Left hindlimb (tissue), 1 donor: ENCODE data around the gene RCOR1.

ENCODE experiments used
- DNase-seq: peaks from one replicate; pipeline ENCODE4 v3.0.0-alpha.2; 2018

Gene RCOR1

DNA sequence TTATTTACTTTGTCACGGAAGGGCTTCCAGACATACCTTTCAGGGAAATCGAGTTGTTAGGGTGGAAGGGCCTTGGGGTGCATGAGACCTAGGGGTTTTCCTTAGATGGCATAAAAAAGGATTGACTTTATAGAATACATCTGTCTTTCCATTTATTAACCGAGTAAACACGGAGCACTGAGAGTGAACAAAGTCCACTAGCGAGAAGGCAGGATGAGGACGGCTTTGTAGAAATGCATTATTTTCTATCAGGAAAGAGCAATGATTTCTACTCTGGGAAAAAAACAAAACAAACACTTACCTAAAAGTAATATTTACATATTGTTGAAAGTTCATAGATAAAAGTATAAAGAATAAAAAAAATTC lies 91.8 kb downstream of the RCOR1 start:
- no peak for DNase-seq

DNA sequence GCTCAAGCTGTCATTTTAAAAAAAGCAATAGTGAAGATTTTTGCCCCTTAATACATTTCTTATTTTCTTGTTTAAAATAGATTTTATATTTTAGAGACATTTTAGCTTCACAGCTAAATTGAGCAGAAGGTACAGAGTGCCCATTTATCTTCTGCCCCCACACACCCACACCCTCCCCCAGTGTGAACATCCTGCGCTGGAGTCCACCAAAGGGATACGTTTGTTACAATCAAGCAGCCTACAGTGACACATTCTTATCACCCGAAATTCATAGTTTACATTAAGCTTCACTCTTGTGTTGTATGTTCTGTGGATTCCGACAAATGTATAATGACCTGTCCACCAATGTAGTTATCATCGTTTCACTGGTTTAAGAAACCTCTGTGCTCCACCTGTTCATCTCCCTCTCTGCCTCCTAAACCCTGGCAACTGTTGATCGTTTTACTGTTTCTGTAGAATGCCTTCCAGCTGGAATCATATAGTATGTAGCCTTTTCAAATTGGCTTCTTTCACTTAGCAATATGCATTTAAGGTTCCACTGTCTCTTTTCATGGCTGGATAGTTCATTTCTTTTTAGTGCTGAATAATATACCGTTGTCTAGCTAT lies 93.8 kb downstream of the RCOR1 start:
- no peak for DNase-seq

DNA sequence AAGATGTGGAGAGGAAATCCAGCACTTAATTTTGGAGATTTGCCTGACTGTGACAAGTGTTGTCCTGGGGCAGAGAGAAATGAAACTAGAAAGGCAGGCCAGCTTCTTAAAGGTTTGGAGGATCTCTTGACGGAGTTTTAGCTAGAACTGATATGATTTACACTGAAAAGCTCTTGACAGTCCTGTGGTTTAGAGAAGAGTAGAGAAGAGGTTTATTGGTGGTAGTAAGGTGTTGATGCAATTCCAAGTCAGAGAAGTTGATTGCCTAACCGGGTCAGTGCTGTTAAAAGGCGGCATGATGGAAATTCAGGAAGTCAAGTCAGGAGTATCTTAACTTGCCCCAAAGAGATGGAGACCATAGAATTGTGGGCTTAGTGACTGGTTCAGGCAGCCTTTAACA lies 95.8 kb downstream of the RCOR1 start:
- no peak for DNase-seq

- no peak for DNase-seq
Observed at GRCh38 chr14:102690509-102691286, 98.2 kb downstream of the RCOR1 start.

GRCh38 chr14:102691763-102692162 lies 99.3 kb downstream of the RCOR1 start:
- DNase-seq, result no peak

GRCh38 chr14:102692334-102692733 lies 99.9 kb downstream of the RCOR1 start:
- DNase-seq, result no peak

GRCh38 chr14:102693006-102693755 lies 100.7 kb downstream of the RCOR1 start:
- DNase-seq, result no peak

DNA sequence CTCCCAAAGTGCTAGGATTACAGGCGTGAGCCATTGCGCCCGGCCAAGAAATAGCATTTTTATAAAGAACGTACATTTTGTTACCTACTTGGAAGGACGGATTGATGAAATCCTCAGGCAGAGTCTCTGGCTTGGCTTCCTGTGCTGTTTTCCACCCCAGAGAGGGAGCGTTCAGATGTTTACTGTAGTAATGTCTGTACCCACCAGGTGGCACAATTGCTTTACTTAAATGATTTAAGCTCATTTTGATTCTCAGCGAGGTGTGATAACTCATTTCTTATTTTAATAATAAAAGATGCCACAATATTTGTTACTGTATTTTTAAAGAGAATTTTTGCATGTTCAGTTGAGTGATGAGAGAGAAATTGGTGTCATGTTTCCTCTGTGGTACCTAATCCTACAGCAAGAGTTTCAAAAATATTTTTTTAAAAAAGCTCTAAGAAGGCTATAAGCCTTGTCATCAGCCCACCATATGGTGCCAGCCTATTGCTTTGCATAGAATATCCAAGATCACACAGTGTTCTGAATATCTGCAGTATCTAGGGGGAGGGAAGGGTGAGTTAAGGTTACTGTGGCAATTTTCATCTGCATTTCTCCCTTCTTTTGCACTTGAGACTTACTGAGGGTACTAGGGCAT lies 102.2 kb downstream of the RCOR1 start:
- peak; percentile 54 for DNase-seq

DNA sequence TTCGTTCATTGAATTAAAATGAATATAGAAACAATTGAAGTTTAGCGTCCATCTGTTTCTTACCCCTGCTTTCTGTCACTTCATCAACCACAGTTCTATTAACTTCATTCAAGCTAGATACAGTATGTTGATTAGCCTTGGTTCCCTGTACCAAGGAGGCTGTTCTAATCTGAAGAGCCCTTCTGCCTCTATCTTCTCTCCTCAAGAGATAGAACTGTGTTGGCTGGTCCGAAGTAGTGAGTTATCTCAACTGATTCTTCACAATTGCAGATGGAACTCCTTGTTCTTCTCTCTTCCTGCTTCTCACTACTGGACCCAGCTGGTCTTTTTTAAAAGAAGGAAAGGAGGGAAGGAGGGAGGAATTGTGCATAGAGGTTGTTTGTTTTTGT lies 102.7 kb downstream of the RCOR1 start:
- DNase-seq, result no peak

- no peak for DNase-seq
Observed at GRCh38 chr14:102696332-102696731, 103.9 kb downstream of the RCOR1 start.

DNA sequence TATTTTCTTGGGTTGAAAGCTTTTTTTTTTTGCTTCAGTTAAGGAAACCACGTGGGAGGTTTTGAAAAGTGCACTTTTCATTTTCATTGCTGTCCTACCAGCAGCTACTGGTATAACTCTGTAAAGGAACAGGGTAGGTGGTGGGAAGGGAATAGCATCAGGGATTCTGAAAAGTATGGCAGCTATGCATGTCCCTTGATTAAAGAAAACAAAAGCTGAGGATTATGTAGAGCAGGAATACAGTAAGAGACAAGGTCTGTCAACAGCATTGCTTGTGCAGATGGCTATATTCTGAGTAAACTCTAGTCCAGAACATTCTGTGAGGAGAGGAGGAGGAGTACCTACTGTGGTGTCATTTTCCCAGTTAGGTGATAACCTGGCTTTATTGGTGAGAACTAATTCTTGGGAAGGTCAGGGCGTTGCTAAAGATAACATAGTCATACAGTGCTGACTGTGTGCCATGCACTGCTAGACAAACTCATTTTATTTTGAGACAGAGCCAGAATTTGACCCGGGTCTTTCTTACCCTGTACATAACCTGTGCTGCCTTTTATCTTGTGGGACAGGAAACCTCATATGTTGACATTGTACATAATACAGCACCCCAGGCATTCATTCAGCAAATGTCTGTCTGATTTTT lies 104.5 kb downstream of the RCOR1 start:
- no peak for DNase-seq

- no peak for DNase-seq
Observed at GRCh38 chr14:102697501-102697900, 105.1 kb downstream of the RCOR1 start.

DNA sequence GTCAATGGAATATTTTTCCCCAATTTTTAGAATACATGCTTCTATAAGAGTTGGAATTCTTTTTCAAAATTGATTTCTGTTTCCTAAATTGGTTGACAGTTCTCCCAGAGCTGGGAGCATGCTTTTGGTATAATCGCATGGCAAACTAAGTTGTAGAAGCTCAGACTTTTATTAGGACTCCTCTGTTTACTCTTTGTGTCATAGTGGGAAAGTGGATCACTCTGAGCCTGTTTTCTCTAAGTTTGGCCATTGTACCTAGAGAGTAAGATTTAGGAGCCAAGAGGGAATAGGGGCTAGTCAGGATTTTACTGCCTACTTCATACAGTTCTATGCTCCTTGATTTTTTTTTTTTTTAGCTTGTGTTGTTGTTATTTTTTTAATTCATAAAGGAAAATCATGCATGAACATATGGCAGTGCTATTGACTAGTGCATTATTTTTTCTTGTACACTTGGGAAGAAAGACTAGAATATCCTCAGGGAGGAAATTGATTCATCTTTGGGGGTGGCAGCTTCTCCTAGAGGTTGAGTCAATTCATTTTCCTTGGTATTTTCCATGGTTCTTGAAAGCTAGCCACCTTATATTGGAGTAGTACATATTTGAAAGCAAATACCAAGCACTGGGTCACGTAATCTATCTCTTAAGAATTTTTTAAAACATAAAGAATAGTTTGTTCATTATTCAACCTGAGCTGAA lies 107.1 kb downstream of the RCOR1 start:
- no peak for DNase-seq

- DNase-seq, result no peak
Observed at GRCh38 chr14:102708494-102708893, 116.0 kb downstream of the RCOR1 start.

DNA sequence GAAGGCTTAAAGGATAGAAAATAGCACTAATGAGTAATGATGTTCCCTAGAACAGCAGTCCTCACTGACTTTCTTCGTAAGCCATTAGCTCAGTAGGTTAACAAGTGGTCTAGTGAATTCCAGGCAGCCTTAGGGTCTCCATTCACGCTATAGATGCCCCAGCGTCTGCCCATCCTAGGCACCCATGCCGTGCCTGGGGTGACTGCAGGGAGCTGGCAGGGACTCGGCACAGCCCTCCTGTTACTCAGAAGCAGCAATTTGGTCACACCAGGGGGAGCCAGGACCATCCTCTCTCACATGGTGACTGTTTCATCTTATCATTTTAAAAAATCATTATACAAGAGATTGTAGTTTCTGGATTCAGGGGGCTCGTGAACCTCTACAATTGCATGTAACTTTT lies 118.8 kb downstream of the RCOR1 start:
- DNase-seq, result no peak

DNA sequence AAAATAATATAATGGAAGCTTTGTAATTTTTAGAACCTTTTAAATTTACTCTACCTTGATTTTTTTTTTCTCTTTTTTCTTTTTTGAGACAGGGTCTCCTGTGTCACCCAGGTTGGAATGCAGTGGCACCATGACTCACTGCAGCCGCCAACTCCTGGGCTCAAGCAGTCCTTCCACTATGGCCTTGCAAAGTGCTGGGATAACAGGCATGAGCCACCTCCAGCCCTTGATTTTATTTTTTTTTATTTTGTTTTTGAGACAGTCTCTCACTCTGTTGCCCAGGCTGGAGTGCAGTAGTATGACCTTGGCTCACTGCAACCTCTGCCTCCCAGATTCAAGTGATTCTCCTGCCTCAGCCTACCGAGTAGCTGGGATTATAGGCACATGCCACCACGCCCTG lies 119.5 kb downstream of the RCOR1 start:
- no peak for DNase-seq

GRCh38 chr14:102717276-102717675 lies 124.8 kb downstream of the RCOR1 start:
- no peak for DNase-seq

DNA sequence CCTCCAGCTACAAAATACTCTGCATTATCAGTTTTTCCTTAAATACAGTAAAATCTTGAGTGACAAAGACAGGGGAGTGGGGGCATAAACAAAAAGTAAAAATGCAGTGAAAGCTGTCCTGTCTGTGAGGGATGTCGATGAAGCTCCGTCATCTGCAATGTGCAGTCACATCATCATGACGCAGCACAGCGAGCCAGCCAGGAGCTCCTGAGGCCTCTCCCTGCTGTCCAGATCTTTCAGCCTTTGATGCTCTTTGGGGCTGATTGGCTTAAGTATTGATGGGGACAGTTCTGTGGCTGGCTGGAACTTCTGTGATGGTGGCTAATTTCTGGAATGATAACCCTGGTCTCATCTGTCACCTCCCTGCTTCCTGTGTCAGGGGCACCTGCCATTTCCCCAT lies 130.2 kb downstream of the RCOR1 start:
- no peak for DNase-seq

- DNase-seq, result no peak
Observed at GRCh38 chr14:102723650-102724049, 131.2 kb downstream of the RCOR1 start.

- DNase-seq, result no peak
Observed at GRCh38 chr14:102726191-102726949, 133.9 kb downstream of the RCOR1 start.

GRCh38 chr14:102727336-102728095 lies 135.1 kb downstream of the RCOR1 start:
- DNase-seq, result no peak
